ENCODE measurements around the gene H6PD.

The H6PD gene

DNA sequence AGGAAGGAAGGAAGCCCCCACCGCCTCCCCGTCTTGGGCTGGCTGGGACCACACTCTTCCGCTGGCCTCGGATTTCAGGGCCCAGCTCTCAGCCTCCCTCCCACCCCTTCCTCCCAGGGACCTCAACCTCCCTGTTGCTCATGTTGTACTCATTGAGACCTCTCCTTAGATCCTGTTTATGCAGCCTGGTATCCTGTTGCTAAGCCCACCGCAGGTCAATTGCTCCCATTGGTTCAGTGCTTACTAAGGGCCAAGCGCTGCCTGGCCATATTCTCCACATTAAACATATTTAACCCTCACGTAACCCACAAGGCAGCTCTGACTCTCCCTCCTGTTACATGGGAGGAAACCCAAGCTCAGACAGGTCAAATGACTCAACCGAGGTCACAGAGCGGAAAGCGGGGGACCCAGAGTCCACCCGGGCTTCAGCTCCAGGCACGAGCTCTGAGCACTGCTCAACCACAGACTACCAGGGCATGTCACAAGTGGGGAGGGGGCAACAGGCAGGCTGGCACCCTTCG lies 23.2 kb upstream of the H6PD start:
- DNase-seq, result no peak

DNA sequence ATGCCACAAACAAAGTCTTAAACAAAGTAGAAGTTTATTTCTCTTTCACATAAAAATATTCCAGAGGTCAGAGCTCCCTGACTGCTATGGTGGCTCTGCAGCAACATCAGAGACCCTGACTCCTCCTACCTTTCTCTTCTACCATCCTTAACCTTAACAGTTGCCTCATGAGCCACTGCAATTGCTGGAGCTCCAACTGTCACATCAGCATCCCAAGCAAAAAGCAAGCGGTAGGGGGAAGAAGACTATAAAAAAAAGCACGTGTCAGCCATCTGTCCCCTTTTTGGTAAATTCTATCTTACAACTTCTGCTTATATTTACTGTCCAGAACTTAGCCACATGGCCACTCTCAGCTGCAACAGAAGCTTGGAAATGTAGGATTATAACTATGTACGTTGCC lies 21.8 kb upstream of the H6PD start:
- no peak for DNase-seq

DNA sequence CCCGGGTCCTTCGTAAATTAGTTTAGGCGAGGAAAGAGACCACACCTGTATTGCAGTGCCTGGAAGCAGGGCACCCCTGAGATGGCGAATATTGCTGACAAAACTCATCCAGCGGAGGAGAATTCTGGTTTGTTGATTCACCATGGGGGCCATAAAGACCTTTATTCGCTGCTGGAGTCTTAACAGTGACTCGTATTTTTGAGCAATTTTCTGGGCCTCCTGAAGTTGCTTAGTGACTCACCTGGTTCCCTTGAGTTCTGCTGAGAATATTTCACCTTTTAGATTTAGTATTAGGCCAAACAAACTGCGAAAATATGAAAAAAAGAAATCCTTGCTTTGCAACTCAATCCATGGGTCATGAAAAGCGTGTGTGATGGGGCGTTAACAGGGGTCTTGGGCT lies 20.6 kb upstream of the H6PD start:
- no peak for DNase-seq

DNA sequence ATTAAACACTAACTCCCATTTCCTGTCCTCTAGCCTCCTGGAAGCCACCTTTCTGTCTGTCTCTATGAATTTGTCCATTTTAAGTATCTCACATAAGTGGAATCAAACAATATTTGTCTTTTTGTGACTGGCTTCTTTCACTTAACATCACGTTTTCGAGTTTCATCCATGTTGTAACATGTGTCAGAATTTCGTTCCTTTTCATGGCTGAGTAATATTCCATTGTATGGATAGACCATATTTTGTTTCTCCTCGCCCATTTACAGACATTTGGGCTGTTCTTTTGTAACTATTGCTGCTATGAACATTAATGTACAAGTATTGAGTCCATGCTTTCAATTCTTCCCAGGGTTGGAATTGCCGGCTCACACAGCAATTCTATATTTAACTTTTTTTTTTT lies 15.7 kb upstream of the H6PD start:
- no peak for DNase-seq

DNA sequence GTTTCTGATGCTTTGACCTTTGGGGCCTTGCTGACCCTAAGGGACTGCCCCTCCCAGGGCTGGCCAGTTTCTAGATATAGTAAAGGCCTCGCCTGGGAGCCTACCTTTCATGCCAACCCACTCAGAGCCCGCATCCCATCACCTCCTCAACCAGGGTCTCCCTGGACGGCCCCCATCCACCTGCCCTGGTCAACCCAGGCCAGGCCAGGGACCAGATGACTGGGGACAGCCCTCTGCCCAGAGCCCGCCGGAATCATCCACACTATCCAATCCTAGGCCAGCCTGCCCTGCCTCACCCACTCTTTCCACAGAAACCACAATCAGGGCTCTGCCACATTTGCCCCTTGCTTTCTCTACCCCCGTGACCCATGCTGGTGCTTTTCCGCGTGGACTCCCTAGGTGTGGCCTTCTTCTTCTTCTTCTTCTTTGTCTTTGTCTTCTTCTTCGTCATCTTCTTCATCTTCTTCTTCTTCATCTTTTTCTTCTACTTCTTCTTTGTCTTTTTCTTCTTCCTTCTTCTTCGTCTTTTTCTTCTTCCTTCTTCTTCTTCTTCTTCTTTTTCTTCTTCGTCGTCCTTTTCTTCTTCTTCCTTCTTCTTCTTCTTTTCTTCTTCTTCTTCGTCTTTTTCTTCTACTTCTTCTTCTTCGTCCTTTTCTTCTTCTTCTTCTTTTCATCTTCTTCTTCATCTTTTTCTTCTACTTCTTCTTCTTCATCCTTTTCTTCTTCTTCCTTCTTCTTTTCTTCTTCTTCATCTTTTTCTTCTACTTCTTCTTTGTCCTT lies 11.5 kb upstream of the H6PD start:
- no peak for DNase-seq

DNA sequence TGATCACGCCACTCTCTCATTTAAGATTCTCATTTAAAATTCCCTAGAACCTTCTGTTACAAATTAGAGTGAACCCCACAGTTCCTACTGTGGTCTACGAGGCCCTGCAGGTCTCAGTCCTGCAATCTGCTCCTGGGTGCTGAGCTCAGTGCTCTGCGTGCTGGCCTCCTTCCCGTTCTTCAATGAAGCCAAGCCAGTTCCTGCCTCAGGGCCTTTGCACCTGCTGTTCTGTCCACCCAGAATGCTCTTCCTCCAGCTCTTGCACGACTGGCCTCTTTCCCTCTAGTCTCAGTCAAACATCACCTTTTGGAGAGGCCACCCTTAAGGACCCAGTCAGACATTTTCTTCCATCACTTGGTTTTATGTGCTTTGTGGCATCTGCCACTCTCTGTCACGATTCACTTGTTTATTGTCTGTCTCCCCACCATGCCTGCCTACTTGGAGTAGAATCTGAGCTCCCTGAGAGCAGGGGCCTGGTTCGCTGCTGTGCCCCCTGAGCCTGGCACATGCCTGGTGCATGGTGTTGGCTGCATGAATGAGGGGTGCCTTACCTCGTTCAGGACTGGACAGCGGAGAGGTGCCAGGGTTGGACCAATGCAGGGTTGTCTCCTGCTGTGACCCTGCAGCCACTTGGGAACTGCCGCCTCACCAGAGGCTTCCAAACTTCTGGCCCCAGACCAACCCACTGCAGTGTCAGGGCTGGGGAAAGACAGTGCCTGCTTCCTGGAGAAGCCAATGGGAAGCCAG lies 9.7 kb upstream of the H6PD start:
- DNase-seq, result no peak

DNA sequence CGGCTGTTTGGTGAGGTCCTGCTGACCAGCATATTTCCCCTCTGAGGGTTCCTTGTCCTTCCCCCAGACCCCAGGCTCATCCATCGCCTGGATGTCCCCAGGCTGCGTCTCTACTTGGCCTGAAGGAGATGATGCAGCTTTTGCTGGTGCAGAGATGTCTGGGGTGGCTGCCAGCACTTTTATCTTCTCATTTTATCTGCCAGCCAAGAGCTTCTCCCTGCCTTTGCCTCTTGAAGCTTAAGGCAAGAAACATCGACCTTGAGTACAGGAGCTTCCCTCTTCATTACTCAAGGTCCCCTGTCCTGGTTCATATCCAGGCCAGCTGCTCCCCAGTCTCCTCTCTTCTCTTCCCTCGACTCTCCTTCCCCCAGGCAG lies 9.2 kb upstream of the H6PD start:
- no peak for DNase-seq

DNA sequence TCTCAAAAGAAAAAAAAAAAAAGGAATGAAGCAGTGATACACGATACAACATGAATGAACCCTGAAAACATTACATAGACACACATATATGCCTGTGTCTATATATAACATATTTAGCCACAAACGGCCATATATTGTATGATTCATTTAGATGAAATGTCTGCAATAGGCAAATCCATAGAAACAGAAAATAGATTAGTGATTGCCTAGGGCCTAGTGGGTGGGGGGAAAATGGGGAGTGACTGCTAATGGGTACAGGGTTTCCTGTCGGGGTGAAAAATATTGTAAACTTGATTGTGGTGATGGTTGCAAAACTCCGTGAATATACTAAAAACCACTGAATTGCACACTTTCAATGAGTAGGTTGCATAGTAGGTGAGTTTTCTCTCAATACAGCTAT lies 6.0 kb upstream of the H6PD start:
- DNase-seq, result no peak

DNA sequence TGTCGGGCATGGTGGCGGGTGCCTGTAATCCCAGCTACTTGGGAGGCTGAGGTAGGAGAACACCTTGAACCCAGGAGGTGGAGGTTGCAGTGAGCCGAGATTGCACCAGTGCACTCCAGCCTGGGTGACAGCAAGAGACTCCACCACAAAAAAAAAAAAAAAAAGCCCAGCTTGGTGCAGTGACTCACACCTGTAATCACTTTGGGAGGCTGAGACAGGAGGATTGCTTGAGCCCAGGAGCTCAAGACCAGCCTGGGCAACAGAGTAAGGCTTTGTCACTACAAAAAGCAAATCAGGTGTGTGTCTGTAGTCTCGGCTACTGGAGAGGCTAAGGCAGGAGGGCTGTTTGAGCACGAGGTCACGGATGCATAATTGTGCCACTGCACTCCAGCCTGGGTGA lies 5.0 kb upstream of the H6PD start:
- DNase-seq, result no peak

DNA sequence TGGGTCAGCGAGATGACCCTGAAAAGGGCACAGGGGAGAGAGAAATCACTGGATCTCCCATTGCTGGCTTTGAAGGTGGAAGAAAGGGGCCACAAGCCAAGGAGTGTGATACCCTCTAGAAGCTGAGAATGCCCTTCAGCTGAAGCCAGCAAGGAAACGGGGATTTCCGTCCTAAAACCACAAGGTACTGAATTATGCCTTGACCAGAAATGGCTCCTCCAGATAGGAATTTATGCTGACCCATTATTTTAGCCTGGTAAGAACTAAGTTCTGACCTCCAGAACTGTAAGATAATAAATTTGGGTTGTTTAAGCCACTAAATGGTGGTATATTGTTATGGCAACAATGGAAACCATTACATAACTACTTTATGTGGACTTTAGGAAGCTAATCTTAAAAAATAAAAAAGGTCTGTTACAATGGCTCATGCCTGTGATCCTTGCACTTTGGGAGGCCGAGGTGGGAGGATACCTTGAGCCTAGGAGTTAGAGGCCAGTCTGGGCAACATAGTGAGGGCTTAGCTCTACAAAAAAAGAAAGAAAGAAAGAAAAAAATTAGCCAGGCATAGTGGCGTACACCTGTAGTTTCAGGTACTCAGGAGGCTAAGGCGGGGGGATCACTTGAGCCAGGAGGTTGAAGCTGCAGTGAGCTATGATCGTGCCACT lies 3.6 kb upstream of the H6PD start:
- DNase-seq, result no peak

DNA sequence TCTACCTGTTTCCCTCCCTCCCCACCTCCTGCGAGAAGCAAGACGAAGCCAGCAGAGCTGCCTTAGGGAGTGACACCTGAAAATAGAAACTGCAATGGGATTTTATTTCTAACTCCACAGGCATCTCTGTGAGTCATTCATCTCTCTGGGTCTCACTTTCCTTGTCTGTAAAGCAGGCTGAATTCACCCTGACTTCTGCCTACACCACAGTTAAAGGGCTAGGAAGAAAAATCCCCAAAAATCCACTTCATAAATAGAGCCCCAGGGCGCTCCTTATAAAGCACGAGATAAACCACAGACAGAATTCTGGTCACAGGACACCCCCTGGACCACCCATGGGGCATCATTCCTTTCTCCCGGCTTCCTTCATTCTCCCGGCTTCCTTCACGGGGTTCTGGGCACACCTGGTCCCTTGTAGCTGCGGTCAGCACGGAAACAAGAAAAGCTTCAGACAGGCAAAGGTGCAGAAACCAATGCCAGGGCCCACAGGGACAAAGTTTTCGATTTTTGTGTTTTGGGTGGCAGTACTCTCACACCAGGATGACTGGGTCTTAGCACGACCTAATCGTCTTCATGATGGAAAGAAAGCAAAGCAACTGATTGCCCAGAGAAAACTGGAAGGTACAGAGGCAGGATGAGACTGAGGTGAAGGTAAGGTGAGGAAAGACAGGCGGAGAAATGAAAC lies 2.8 kb upstream of the H6PD start:
- DNase-seq, result no peak

DNA sequence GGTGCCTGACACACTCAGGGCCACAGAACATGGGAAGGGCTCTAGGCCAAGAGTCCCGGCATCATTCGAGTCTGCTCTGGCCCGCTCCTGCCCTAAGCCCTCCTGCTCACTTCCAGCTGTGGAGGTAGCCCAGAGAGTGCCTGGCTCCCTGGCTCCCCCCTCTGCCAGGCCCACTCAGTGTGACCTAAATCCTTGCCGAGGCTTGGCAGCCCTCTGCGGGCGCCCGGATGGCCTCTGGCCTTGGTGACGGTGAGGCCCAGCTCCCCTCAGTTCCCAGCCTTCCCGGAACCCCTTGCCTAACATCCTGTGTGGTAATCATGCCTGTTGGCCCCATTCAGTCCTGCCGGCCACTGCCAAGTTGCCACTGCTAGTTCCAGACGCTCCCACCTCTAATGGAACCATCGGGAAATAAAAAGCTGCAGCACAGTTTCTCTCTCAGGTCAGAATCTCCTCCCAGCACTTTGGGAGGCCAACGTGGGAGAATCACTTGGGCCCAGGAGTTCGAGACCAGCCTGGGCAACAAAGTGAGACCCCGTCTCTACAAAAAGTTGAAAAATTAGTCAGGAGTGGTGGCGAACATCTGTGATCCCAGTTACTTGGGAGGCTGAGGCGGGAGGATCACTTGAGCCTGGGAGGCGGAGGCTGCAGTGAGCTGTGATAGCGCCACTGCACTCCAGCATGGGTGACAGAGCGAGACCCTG lies 1.2 kb upstream of the H6PD start:
- DNase-seq, result no peak

DNA sequence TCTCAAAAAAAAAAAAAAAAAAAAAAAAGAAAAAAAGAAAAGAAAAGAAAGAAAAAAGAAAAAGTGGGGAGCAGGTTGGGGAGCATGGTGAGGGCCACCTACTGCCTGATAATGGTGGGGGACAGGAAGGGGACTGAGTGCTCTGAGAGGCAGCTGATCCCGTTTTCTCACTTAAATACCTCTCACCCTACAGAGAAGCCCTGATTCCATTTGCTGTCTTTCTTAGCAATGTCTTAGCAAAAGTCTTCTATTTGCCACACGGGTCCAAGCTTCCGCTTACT lies 692 bp upstream of the H6PD start:
- no peak for DNase-seq

DNA sequence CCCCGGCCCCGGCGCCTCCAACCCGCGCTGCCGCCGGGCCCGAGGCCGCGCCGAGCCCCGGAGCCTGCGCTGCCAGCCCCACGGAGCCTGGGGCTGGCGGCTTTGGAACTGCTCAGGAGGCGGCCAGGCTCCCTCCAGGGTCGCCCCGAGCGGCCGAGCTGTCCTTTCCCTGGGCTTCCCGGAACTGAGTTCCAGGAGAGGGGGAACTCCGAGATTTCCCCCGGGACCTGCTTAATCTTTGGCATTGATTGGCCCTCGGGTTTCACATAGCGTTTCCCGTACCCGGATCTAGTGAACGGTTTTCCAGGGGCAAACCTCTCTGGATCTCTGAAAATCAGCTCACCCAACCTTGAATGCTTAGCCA lies 504 bp downstream of the H6PD start:
- DNase-seq, result peak; percentile 70

DNA sequence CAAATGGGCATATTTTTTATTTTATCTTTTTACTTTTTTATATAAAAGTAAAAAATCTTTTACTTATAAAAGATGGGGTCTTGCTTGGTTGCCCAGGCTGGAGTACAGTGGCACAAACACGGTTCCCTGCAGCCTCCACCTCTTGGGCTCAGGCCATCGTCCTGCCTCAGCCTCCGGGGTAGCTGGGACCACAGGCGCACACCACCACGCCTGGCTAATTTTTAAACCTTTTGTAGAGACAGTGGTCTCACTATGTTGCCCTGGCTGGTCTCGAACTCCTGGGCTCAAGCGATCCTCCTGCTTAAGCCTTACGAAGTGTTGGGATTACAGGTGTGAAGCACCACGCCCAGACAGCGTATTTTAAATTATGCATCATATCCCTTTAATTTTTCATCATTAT lies 986 bp downstream of the H6PD start:
- no peak for DNase-seq

DNA sequence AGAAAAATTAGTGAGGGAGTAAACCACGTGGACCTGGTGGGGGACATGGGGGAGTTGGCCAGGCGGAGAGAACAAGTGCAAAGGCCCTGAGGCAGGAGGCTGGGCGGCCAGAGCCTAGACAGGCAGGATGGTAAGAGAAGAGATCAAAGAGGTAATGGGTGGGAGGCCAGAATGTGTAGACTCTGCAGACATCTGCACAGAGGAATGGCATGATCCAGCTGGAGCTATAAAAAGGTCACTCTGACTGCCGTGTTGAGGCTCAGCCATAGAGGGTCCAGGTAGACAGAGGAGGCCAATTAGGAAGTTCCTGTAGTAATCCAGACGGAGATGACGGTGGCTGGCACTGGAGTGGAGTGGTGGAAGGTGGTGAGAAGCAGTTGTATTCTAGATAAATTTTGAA lies 3.6 kb downstream of the H6PD start:
- no peak for DNase-seq

DNA sequence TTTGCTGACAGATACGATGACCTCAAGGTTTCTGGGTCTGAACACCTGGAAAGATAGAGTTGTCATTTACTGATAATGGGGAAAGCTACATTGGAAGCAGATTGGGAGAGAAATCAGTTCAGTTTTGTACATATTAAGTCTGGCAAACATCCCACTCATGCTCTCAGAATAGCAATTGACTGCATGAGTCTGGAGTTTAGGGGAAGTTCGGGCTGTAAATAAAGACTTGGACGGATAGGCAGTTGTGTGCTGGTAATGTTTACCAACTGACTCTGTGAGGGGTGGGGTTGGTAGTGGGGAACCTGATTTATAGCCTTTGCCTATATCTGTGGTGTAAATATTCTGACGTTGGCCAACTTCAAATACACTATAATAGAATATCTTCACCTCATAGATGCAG lies 4.0 kb downstream of the H6PD start:
- DNase-seq, result no peak

DNA sequence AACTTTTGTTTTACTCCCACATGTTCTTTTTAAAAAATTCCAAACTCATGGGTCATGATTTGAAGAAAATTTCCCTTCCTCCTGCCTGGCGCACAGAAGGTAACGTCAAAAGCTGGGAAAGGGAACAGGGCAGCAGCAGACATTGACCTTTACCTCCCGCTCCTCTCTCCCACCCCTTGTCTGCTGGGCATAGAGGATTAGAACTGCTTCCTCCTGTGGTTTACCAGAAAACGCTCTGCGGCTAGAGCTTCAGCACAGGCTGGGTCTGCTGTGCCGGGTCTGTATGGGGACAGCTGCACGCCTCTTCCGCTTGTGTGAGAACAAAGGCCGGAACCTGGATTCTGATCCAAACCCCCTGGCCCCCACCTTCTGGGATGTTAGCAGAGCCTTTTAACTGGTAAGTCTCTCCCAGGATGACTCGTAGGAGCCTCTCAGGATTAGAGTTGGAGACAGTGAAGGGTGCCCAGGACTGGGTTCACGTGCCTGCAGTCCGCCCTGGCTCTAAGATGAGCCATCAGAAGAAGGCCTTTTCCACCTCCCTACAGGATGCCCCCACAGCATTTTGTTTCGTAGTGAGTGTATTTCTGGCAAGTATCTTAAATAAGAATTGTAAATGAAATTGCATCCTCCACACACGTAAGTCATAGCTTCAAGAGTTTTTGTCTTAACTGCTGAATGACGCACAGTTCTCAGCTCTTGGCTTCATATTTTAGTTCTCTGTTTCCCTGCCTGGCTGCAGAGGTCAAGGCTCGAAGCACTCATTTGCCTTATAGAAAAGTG lies 5.2 kb downstream of the H6PD start:
- no peak for DNase-seq

DNA sequence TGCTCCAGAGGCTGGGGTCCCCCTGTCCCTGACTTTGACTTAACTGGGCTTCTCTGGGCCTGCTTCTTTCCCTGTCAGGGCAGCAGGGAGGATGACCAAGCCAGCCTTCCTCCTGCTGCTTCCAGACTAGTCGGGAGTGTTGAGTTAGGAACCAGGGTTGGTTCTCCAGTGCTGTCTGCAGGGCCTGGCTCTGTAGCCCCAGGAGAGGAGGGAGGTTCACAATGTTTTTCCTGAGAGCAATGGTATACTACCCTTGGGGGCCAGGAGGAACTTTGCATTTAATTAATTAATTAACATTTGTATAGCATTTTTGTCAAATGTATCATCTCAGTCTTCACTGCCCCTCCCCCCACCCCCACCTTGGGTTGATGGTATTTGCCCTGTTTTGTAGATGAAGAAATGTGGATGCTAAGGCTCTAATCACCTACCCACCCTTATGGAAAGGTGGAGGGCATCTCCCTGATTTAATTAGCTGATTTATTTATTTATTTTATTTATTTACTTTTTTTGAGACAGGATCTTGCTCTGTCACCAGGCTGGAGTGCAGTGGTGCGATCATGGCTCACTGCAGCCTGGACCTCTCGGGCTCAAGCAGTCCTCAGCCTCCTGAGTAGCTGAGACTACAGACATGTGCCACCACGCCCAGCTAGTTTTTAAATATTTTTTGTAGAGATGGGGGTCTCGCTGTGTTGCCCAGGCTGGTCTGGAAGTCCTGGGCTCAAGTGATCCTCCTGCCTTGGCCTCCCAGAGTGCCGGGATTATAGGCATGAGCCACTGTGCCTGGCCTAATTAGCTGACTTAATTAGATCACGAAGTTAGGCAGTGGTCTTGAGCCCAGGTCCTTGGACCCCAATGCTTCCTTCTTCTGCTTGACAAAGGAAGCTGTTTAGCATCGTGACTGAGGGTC lies 6.6 kb downstream of the H6PD start:
- DNase-seq, result no peak

DNA sequence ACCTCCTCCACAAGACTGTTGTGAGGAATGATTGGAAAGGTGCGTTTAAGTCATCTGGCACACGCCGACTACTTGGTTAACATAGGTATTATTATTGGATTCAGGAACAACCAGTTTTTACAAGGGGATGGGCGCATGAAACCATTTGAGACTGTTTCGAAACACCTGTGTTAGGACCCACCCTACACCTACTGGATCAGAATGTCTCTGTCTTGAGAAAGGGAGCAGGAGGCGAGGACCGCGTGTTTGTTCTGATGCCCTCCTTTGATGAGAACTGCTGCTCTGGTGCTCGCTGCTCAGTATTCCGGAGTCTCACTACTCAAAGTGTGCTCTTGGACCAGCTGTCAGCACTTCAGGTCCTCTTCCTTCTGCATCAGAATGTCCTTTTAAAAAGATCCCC lies 7.3 kb downstream of the H6PD start:
- DNase-seq, result no peak

DNA sequence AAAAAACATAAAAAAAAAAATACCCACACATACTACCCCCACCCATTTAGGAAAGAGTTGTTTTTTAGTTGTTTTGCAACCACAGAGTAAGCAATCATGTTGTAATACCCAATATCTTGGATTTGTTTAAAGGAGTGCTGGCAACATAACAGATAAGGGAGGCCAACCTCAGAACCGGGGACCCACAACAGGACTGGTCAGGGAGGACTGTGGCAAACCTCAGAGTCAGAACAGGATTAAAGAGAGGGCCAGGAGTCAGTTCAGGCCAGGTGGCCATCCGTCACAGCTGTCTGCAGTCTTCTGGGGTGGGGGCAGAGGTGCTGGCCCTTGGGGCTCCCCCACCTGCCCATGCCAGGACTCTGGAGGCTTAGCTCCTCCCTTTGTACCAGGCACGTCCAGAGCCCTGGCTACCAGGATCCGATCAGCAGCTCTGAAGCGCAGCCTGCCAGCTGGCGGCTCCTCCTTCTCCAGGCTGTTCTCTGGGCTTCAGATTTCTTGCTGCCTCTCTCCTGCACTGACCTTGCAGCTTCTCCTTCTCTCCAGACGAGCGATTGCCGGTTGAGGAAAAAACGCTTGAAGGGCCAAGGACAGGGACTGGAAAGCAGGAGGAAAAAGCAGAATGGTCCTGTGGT lies 7.9 kb downstream of the H6PD start:
- DNase-seq, result no peak
